ENCODE results near the gene CEP131.

DNA sequence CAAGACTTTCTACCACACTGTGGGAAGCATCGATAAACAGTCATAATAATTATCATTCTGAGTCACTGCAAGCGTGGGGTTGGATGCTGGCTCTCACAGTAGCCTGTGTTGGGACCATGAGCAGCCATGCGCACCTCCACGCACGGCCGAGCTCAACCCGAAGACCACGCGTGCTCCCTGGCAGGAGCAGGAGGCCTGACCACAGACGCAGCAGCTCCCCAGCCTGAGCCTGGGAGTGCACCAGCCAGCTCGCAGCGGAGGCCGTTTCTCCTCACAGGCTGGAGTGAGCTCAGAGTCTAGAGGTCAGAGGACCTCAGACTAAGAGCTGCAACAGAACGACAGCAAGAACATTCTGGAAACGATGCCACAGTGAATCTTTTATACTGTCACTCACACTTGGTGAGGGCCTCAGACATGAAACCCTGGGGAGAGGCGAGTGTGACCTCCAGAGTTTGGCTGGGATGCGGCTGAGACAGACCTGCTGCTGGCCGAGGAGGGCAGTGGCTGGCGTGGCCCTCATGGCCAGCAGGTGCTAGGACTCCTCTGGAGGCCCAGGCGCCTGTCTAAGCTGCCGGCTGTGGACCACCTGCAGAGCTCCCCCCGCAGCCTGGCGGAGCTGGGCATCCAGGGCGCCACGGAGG, 22.4 kb upstream of the CEP131 start:
- TF ChIP-seq, protein P1, sequence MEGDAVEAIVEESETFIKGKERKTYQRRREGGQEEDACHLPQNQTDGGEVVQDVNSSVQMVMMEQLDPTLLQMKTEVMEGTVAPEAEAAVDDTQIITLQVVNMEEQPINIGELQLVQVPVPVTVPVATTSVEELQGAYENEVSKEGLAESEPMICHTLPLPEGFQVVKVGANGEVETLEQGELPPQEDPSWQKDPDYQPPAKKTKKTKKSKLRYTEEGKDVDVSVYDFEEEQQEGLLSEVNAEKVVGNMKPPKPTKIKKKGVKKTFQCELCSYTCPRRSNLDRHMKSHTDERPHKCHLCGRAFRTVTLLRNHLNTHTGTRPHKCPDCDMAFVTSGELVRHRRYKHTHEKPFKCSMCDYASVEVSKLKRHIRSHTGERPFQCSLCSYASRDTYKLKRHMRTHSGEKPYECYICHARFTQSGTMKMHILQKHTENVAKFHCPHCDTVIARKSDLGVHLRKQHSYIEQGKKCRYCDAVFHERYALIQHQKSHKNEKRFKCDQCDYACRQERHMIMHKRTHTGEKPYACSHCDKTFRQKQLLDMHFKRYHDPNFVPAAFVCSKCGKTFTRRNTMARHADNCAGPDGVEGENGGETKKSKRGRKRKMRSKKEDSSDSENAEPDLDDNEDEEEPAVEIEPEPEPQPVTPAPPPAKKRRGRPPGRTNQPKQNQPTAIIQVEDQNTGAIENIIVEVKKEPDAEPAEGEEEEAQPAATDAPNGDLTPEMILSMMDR (IDR thresholded peaks at IDR 0.05; ENCODE audit: poor library complexity, severe bottlenecking), result no peak
- no peak for TF ChIP-seq EZH2 (IDR thresholded peaks at IDR 0.05; ENCODE audit: borderline replicate concordance, insufficient read depth, low read length, poor library complexity, severe bottlenecking)
- TF ChIP-seq REST (IDR thresholded peaks at IDR 0.05; ENCODE audit: borderline replicate concordance), result no peak
- TF ChIP-seq RAD21 (conservative IDR thresholded peaks at IDR 0.05), result no peak
- TF ChIP-seq TAF1 (IDR thresholded peaks at IDR 0.05; ENCODE audit: low read depth), result no peak
- TF ChIP-seq POLR2AphosphoS5 (IDR thresholded peaks at IDR 0.05), result no peak
- TF ChIP-seq EP300 (conservative IDR thresholded peaks at IDR 0.05; ENCODE audit: poor library complexity, severe bottlenecking), result no peak
